ENCODE data around the gene GTPBP4.

GTPBP4 gene

DNA sequence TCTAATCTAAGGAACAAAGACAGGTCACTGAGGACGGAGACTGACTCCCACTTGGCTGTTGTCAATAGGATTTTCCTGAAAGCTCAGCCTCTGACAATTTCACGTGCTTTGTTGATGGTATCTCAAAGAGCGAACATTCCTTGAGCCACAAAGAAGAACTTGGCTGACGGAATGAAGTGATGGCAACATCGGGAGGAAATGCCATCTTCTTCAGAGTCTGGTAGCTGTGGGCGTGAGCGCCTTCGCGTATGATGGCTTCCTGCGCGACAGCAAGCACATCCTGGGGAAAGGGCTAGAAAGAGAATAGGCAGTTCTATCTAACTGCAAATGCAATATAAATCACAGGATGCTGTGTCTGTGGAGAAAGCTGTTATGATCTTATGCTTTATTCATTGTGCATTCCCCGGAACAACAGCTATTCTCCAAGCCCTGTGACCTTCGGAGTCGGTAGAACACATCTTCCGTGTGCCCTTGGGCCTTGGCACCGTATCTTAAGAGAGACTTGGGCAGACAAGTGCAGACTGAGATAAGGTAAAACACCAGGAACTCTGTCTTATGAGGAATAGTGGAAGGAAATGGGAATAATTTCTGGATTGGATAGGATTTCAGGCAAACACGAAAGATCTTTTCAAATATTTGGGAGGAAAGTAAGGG lies 19.6 kb upstream of the GTPBP4 start:
- no peak for DNase-seq

DNA sequence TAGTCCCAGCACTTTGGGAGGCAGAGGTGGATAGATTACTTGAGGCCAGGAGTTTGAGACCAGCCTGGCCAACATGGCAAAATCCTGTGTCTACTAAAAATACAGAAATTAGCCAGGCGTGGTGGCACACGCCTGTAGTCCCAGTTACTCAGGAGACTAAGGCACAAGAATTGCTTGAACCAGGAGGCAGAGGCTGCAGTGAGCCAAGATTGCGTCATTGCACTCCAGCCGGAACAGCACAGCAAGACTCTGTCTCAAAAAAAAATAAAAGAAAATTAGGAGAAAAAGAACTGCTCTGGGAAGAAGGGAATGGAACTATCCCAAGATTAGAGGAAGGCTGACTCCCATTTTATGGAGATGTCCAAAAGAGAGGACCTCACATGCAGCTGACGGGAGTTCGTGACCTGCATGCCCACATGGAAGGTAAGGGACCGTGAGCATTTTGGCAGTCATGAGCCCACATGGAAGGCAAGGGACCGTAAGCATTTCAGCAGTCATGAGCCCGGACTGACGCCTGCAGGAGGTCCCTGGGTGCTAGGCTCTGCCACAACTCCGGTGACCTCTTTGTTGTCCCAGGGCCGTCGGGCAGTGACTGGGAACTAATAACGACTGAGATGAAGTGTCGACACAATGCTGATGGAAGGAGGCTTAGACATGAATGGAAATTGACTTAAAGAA lies 18.6 kb upstream of the GTPBP4 start:
- no peak for DNase-seq

DNA sequence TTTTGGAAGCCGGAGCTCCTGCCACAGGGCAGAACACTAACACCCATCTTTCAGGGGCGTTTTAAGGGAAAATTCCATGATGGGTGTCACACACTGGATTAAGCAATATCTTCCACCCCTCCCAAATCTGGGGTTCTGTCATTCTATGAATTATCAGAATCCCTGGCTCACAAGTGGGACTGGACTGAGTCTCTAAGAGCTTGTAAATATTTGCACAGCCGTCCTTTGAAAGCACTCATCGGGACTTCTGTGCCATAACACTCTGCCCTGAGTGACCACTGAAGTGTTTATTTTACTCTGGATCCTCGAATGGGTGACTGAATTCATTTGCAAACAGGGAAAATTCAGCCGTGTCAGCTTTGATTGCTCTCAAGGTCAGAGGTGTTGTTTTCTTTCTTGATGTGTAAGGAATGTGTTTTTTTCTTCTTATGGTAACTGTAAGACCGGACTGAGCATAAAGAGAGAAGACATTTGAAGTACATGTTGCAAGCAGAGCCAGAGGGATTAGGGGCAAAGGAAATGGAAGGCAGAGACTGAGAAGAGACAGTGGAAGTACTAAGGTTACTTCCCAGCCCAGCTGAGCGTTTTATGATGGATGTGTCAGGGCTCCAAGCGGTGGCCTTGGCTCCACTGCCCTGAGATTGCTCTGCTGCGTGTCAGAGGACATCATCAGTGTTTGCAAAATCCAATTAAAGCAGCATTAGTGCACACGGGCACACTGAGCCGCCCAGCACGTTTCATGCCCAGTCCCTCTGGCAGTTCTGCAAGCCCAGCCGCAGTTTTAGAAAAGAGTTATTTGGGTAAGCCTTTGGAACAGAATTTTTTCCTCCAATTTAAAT lies 17.7 kb upstream of the GTPBP4 start:
- DNase-seq: peak; percentile 60

GRCh38 chr10:971150-971542 lies 17.1 kb upstream of the GTPBP4 start:
- DNase-seq: no peak

DNA sequence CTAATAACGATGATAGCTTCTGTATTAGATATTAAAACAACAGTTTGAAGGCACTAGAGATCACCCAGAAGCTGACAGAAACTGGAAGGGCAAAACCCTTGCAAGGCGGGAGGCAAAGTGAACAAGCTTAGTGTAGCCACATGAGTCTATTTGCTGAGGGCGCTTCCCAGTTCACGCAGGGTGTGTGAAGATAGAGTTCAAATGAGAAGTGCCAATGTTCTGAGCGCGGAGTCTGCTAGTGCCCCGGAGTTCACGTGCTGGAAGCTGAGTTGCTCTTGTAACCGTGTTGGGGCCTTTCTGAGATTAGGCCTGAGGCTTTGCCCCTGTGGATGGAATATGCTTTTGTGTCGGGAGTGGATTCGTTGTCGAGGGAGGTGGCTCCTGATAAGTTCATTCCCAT lies 16.6 kb upstream of the GTPBP4 start:
- no peak for DNase-seq

DNA sequence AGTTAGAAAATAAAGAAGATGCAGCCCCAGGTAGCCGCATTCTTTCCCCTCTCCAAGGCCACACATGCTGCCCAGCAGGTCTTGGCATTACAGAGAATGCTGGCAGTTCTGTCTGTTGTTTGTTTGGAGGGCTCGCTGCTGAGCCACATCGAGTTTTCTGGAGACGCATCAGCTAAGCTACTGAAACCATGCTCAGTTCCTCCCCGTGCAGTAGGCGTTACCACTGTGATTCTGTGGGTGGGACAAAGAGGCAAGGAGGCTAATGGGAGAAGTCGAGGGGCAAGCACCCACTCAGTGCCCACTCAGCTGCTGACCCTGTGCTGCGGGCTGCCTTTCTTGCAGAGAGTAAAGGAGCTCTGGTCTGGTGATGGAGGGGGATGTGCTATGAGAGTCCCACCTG lies 15.5 kb upstream of the GTPBP4 start:
- DNase-seq: no peak

- peak; percentile 25 for DNase-seq
Observed at GRCh38 chr10:974038-974784, 14.0 kb upstream of the GTPBP4 start.

DNA sequence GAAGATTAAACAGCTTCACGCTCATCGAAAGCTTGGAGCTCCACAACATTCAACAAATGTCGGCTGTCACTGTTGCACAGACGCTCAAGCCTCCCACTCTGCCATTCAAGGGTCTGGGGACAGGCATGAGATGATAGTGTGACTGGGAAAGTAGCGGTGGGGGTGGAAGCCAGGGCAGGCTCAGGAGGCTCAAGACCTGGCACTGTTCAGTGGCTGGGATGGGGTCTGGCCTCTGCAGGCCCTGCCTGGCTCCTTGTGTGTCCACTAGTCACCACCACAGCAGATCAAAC lies 13.5 kb upstream of the GTPBP4 start:
- DNase-seq: no peak

GRCh38 chr10:976316-976715 lies 11.9 kb upstream of the GTPBP4 start:
- DNase-seq: no peak

DNA sequence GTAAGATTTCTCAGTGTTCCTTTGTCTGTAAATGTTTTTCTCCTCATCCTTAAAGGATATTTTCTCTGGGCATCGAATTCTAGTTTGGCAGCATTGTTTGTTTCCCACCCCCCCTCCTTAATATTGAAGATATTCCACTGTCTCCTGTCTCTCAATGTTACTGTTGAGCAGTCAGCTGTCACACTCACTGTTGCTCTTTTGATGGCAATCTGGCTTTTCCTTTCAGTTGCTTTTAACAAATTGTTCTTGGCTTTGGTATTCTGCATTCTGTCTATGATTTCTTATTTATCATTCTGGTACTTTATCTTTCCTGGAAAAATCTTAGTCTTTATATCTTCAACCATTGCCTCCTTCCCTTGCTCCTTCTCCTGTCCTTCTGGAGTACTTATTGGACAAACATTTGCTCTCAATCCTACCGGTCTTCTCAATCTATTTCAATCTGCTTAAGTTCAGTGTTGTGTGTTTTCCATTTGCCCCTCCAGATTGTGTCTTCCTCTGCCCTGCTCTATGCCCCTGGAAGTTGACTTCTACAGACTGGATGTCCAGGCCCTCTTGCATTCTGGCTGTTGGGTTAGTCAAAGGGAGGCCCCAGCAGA lies 9.3 kb upstream of the GTPBP4 start:
- no peak for DNase-seq

- no peak for DNase-seq
Observed at GRCh38 chr10:980468-981093, 7.7 kb upstream of the GTPBP4 start.

DNA sequence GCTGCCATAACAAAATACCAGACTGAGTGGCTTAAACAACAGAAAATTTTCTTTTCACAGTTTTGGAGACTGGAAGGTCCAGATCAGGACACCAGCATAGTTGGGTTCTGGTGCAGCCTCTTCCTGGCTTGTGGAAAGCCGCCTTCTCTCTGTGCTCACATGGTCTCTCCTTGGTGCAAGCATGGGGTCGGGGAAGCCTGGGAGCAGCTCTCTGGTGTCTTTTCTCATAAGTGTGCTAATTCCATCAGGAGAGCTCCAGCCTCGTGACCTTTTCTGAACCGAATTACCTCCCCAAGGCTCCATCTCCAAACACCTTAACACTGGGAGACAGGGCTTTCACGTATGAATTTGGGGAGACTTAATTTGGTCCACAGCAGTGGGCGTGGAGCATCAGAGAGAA lies 4.8 kb upstream of the GTPBP4 start:
- DNase-seq: no peak

GRCh38 chr10:983971-984655 lies 4.1 kb upstream of the GTPBP4 start:
- DNase-seq: no peak

DNA sequence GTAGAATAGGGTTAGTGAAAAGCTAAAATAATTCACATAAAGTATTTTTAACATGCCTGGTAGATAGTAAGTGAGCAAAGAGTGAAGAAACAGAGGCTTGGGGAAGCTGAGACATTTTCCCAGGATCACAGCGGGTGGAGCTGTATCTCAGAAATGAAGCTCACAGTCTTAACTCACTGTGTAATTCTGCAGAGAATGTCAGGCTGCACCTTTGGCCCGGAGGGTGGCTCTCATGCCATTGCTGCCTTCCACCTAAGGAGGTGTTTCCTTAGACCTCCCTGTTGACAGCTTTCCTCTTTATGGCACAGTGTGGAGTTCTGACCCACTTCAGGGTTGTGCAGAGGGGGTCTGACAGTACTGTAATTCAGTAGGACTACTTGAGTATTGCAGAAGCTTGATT lies 2.9 kb upstream of the GTPBP4 start:
- no peak for DNase-seq

GRCh38 chr10:986137-986825 lies 2.0 kb upstream of the GTPBP4 start:
- DNase-seq: peak; percentile 77

DNA sequence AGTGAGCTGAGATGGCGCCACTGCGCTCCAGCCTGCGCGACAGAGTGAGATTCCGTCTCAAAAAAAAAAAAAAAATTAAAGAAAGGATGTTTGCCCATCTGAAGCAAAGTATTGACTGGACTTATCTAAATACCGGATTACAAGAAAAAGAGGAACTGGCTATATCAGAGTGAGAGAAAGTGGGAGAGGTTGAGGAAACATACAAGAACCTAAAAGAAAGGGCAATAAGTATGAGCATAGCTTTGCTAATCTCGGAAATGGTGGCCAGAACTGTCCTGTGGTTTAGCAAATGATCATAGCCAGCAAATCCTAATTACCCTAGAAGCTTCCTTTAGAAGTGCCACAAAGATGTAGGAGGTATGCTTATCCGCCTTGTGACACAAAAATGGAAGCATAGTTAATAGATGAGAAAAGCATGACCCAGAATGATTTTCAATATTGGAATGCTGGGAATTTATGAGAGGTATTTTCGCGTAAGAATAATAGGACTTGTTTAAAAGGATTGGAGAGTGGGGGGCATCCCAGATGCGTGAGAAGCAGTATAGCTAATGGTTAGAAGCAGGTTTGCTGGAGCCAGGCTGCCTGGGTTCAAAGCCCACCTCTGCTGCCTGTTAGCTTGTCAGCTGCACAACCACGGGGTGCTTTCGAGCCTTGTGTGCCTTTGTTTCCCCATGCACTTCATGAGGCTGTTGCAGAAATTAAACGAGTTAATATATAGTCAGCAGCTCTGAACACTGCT lies 1.2 kb upstream of the GTPBP4 start:
- no peak for DNase-seq

DNA sequence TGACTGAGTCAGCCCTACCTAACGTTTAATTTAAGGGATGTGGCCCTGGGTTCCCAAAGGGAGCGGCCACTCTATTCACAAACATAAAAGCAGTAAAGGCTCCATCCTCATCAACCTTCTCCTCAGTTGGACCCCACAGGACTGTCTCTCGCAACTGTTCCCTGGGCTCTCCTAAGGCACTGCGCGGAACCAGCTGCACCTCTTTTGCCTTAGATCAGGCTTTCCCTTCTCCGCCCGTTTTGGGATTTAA lies 689 bp upstream of the GTPBP4 start:
- DNase-seq: no peak

DNA sequence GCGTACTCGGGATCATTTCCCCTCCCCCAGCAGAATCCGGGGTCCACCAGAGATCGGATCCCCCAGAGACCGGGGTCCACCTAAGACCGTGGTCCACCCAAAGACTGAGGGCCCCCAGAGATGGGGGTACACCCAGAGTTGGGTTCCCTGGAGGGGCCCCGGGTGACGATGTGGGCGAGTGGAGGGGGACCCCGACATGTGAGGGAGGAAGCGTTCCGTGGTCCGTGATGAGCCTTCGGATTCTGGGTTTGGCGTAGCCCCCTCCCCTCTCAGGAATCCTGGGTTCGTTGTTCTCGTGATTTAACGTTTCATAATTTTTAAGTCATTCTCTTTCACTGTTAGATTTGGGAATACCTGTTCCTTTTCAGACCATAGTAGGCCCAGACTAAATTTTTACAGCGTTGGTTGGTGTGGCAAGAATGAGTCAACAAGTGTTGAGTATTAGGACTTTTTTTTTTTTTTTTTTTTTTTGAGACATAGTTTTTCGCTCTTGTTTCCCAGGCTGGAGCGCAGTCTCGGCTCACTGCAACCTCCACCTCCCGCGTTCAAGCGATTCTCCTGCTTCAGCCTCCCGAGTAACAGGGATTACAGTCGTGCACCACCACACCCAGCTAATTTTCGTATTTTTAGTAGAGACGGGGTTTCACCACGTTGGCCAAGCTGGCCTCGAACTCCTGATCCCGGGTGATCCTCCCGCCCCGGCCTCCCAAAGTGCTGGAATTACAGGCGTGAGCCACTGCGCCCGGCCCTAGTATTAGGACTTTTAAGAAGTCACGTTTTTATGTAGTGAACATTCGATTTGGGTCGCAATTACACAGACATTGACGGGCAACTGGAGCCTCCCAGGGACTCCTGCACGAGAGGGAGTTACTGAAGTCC lies 672 bp downstream of the GTPBP4 start:
- DNase-seq: no peak

DNA sequence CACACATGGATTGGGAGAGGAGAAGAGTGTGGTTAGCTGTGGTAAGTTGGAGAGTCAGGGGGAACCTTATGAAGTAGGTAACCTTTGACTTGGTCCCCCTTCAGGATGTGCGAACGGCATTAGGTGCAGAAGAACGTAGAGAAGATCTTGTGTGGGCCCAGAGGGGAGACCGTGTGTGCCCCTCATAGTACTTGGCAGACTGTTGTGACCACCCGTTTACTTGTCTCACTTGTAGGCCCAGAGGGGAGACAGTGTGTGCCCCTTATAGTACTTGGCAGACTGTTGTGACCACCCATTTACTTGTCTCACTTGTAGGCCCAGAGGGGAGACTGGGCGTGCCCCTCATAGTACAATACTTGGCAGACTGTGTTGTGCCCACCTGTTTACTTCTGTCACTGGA lies 2.6 kb downstream of the GTPBP4 start:
- DNase-seq: no peak

- no peak for DNase-seq
Observed at GRCh38 chr10:992467-992866, 4.2 kb downstream of the GTPBP4 start.

Measured in NCI-H345 (cell line).